SIG-M5 treated with dmso at 0.1 percent for 504 hours (cell line): Measurements from ENCODE around the gene COL9A3.

Experiments
- DNase-seq: peaks from one replicate; lab custom pipeline; 2025; ENCODE audit not compliant: unreplicated experiment; lab: John Stamatoyannopoulos, UW

The COL9A3 gene

DNA sequence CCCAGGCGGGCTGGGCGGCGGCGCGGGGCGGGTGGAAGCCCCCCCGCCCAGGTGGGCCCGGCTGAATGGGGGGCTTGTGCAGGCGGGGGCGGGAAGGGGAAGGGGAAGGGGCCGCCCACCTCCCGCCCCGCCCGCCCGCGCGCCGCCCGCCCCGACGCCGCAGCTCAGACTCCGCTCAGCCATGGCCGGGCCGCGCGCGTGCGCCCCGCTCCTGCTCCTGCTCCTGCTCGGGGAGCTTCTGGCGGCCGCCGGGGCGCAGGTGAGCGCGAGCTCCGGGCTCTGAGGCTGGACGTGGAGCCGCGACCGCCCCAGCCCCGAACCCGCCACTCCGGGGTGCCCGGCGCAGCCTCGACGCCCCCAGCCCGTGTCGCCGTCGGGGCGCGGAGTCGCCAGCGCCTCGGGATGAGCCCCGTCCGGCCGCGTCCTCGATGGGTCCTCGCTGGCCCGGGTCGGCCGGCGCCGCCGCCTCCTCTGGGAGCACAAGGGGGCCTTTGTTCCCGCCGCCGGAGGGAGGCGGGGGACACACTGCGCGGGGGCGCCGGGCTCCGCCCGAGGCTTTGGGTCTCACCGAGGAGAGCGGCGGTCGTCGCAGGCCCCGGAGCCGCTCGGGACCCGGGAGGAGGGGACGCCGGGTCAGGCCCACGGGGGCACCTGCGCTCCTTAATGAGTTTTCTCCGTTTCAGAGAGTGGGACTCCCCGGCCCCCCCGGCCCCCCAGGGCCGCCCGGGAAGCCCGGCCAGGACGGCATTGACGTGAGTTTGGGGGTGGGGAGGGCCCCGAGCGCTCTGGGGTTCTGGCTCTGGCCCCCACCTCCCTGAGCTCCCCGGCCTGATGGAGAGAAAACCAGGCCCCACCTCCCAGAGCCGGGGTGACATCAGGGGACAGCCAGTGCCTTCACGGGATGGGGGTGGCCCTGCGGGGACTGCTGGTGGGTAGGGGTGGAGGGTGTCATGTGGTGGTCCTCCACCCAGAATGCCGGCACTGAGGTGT lies at the start of gene COL9A3:
TSS of gene COL9A3 (plus strand) at position 167 of the 990 bp plus-strand sequence. CDS start at position 182, 15 bp downstream.
- no peak for DNase-seq

DNA sequence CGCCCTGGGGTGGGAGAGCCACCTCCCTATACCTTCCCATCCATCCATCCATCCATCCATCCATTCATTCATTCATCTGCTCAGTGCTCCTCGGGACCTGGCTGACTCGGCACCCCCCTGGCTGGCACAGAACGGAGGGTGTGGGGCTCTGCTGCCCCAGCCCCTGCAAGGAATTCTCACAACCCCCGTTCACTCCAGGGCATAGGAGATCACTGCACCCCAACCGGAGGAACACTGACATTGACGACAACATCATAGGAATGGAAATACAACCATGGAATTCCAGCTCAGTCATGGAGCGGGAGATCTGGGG lies 48.7 kb upstream of the COL9A3 start:
- DNase-seq: no peak

GRCh38 chr20:62768551-62769287 lies 48.1 kb upstream of the COL9A3 start:
- no peak for DNase-seq

DNA sequence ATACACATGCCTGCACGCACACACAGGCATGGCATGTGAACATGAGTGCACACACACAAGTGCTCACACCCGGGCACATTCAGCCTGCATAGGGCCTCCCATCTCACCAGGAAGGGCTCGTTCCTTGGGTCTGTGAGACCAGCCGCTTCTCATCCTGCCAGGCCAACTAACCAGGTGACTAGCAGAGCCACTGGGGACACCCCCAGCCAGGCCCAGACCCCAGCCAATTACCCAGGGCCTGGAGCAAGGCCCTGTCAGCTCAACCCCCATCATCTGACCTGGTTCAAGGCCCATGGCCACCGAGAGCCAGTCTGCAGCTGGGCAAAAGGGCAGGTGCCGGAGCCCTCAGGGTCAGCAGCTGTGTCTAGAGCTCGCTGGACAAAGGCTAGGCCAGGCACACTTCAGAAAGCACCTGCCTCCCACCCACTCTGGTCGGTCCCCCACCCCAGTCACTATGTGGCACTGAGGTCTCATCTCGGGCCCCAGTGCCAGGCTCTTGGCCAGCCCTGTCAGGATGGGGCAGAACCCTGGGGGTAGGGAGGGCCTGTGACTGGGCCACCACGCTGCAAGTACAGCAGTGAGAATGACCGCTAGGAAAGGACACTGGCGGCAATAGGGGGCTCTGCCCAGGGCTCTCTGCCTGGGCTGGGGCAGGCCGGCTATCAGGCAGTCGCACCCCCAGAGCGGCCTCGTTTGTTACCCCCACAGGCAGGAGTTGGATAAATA lies 47.3 kb upstream of the COL9A3 start:
- DNase-seq: no peak

GRCh38 chr20:62770111-62770910 lies 46.5 kb upstream of the COL9A3 start:
- no peak for DNase-seq

DNA sequence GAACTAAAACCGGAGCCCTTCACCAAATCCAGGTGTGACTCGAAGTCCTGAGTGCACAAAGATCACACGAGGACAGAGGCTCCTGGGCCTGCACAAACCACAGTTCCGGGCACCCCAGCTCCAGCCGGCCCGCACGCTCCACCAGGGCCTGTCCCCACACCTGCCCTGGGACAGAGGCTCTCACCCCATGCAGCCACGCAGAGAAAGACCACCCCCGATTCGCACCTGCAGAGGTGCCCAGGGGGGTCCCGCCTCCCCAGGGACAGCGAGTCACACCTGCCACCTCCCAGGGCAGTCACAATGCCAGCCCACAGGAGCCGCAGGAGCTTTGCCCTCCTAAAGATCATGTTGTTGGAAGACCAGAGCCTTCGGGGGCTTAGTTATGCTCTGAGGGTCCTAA lies 45.9 kb upstream of the COL9A3 start:
- no peak for DNase-seq

DNA sequence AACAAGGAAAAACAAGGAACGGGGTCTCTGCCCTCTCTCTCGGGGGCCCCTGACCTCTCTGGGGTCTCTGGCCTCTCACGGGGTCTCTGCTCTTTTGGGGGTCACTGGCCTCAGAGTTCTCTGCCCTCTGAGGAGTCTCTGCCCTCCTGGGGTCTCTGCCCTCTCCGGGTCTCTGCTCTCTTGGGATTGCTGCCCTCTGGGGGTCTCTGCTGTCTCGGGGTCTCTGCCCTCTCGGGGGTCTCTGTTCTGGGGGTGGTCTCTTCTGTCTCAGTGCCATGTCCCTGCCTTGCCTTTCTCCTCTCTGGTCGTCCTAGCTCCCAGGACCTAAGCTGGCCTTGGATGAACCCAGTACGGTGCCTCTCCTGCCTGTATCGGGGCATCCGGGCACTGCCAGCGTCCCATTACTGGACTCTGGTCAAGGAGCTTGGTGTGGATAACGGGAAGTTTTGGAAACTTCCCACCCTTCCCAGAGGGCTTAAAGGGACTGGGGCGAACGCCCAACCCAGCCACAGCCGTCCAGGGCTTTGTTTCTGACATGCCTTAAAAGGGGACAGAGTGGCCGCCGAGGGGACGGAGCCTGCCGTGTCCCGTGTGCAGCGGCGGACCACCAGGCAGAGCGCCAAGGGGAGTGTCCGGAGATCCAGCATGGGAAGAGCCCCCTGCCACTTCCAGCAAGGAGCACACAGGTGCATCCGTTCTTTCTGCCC lies 45.3 kb upstream of the COL9A3 start:
- no peak for DNase-seq

DNA sequence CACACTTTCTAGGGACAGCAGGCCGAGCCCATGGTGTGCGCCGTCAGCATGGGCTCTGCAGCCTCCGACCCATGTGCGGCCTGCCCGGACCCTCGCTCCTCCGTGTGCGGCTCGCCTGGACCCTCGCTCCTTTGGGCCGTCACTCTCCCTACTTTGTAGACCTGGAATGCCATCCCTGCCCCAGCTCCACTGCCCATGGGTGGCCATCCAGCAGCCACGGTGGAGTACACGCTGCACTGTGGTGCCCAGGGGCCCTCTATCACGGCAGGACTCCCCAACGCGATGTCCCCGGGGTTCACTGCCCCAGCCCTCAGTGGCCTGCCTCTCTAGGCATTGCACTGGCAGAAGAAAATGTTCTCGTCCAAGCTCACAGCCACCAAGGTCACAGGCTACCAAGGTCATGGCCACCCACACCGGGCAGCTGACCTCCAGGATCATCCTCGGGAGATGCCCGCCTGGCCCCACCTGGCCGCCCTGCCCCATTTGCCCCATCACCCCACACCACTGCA lies 44.7 kb upstream of the COL9A3 start:
- DNase-seq: no peak

DNA sequence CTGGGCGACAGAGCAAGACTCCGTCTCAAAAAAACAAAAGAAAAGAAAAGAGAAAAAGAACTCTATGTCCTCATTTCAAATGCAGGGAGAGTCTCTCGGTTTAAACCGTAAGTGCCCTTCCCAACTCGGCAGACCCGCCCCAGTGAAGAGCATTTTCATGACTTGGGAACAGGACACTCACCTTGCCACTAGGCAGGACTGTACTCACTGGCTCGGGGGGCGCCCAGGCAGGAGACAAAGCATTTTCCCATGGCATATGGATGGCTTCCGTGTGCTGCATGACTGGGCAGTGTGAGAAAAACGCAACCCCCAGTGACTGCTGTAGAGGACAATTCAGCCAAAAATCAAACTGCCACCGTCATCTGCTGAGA lies 44.2 kb upstream of the COL9A3 start:
- no peak for DNase-seq

GRCh38 chr20:62772990-62773844 lies 43.6 kb upstream of the COL9A3 start:
- DNase-seq: no peak

- no peak for DNase-seq
Measured at GRCh38 chr20:62773845-62774714, 42.8 kb upstream of the COL9A3 start.

DNA sequence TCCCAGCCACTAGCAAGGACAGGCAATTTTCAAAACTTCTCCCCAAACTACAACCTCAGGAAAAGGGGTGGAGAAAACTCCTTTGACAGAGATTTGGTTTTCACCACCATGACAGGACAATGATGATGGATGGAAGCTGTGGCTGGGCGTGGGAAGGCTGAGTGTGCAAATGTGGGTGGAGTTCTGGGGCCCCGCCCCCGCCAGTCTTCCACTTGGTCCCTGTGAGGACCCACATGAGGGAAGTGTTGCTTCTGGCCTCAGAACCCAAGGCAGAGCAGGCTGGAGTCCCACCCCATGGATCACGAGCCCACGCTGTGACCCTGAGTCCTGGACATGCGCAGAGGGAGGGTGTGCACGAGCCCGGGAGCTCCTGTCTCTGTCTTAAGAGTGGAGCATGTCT lies 42.1 kb upstream of the COL9A3 start:
- DNase-seq: no peak

DNA sequence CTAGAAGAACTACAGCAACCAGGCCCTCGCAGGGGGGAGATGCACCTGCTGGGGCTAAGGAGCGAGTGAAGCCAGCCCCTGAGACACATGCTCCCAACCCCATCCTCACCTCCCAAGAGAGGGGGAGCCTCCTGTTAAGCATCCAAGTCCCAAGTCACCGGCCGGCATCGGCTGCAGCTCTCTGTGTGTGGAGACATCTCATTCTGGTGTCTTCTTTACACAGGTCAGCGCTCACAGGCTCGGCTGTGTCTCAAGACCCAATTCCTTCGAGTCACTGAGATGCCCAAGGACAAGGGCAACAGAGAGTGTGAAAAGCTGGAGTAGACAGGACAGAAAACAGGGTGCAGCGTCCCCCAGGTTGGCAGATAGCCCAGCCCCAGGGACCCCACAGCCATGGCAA lies 41.6 kb upstream of the COL9A3 start:
- DNase-seq: no peak

GRCh38 chr20:62776035-62776691 lies 40.7 kb upstream of the COL9A3 start:
- no peak for DNase-seq

DNA sequence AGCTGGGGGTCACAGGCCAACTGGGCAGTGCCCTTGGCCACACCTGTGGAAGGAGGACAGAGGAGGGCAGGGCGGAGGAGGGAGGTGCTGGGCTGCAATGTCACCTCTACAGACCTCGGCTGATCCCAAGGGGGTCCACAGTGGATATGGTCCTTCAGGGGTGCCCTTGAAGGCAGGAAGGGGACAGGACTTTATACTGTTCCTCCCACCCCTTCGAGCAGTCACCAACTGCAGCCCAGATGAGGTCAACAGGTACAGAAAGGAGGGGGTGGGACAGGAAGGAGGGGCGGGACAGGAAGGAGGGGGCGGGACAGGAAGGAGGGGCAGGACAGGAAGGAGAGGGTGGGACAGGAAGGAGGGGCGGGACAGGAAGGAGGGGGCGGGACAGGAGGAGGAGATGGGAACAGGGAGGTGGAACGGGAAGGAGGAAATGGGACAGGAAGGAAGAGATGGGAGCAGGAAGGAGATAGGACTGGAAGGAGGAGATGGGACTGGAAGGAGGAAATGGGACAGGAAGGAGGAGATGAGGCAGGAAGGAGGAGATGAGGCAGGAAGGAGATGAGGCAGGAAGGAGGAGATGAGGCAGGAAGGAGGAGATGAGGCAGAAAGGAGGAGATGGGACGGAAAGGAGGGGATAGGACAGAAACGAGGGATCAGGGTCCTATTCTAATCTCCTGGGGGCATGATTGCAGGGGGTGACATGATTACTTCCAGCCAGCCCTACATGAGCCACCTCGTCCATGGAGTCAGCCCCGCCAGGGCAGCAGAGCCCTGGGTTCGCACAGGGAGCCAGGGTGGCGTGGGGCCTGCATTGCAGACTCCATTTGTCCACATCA lies 39.9 kb upstream of the COL9A3 start:
- peak; percentile 70 for DNase-seq

DNA sequence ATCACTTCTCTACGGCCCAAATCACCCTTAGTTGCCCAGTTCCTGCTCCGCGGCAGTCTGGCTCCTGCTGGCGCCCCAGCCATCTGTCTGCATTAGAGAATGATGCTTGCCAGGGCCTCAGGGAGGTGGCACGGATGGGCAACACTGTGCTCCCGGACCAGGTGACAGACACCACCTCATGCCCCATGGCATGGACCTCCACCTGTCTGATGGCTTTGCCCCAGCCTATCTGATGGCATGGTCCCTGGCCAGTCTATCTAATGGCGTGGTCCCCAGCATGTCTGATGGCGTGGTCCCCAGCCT lies 39.4 kb upstream of the COL9A3 start:
- DNase-seq: no peak

DNA sequence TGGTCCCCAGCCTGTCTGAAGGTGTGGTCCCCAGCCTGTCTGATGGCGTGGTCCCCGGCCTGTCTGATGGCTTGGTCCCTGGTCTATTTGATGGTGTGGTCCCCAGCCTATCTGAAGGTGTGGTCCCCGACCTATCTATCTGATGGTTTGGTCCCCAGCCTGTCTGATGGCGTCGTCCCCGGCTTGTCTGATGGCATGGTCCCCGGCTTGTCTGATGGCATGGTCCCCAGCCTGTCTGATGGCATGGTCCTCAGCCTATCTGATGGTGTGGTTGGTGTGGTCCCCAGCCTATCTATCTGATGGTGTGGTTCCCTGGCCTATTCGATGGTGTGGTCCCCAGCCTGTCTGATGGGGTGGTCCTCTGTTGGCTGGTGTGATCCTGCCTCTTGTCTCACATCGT lies 38.8 kb upstream of the COL9A3 start:
- DNase-seq: no peak
